Measurements from ENCODE around the gene MAP3K13.

- TF ChIP-seq CTCF (IDR thresholded peaks at IDR 0.05 in 8 of 11, conservative IDR thresholded peaks at IDR 0.05 in 3 of 11) (no peak), POLR2A (IDR thresholded peaks at IDR 0.05) (no peak), POLR2AphosphoS5 (IDR thresholded peaks at IDR 0.05) (no peak)
Measured at GRCh38 chr3:185465471-185465870, 102.5 kb downstream of the MAP3K13 start.
